Neural cell (in vitro differentiated cells): ENCODE data around the gene CDHR2. TPM values are rescaled to one million over a fixed set of nuclear protein-coding genes. Genes with fewer than 3 reads are reported as not detected.

Experiments
- H2AFZ ChIP-seq: fragments of 200-600, 300-800 bp; sonication (generic), shearing (Covaris generic); 2 replicates; pipeline ENCODE4 v1.6.0; 2014; ENCODE audit warnings: low read depth, mild to moderate bottlenecking, antibody characterized with exemption, low read length, moderate library complexity
- H3F3A ChIP-seq: fragments of 200-600 bp; shearing (Covaris generic); 2 replicates; pipeline ENCODE4 v1.6.1; 2016; ENCODE audit warnings: mild to moderate bottlenecking, moderate library complexity, mixed read lengths, antibody characterized with exemption, low read length; ENCODE audit not compliant: insufficient read depth, poor library complexity, severe bottlenecking
- H3K27ac ChIP-seq: fragments of 200-600, 300-800 bp; sonication (generic), shearing (Covaris generic); 2 replicates; pipeline ENCODE4 v1.5.1; 2014; ENCODE audit warnings: mild to moderate bottlenecking, low read length, moderate library complexity
- H3K27me3 ChIP-seq: fragments of 300-800, 200-600 bp; sonication (generic), shearing (Covaris generic); 2 replicates; pipeline ENCODE4 v1.6.0; 2014; ENCODE audit warnings: mild to moderate bottlenecking, low read depth, low read length, moderate library complexity; ENCODE audit not compliant: insufficient read depth
- H3K36me3 ChIP-seq: fragments of 300-800, 200-600 bp; sonication (generic), shearing (Covaris generic); 2 replicates; pipeline ENCODE4 v1.5.1; 2014; ENCODE audit warnings: mild to moderate bottlenecking, antibody characterized with exemption, low read length, moderate library complexity; ENCODE audit not compliant: insufficient read depth
- H3K4me2 ChIP-seq: fragments of 300-800, 200-600 bp; sonication (generic), shearing (Covaris generic); 2 replicates; pipeline ENCODE4 v1.6.0; 2014; ENCODE audit warnings: mild to moderate bottlenecking, low read length
- H3K4me3 ChIP-seq: fragments of 300-800, 200-600 bp; sonication (generic), shearing (Covaris generic); 2 replicates; pipeline ENCODE4 v1.5.1; 2014; ENCODE audit warnings: mild to moderate bottlenecking, low read length, moderate library complexity
- H3K79me2 ChIP-seq: fragments of 200-600 bp; shearing (Covaris generic); replicated peaks from 2 replicates; pipeline ENCODE4 v1.6.0; 2014; ENCODE audit warnings: mild to moderate bottlenecking, low read length, moderate library complexity; ENCODE audit not compliant: insufficient read depth
- H3K9ac ChIP-seq: fragments of 300-800, 200-600 bp; sonication (generic), shearing (Covaris generic); 2 replicates; pipeline ENCODE4 v1.6.1; 2016; ENCODE audit warnings: mild to moderate bottlenecking, low read length, mixed read lengths
- H3K9me2 ChIP-seq: fragments of 200-600 bp; shearing (Covaris generic); 2 replicates; pipeline ENCODE4 v1.6.1; 2016; ENCODE audit warnings: mild to moderate bottlenecking, low read length, mixed read lengths; ENCODE audit not compliant: insufficient read depth
- H3K9me3 ChIP-seq: fragments of 200-600, 300-800 bp; sonication (generic), shearing (Covaris generic); 2 replicates; pipeline ENCODE4 v1.6.1; 2016; ENCODE audit warnings: mild to moderate bottlenecking, mixed run types, low read length, moderate library complexity, mixed read lengths
- H4K20me1 ChIP-seq: fragments of 200-600 bp; shearing (Covaris generic); 2 replicates; pipeline ENCODE4 v1.6.1; 2016; ENCODE audit warnings: mild to moderate bottlenecking, mixed run types; ENCODE audit not compliant: insufficient read depth
- EP300 ChIP-seq: fragments of 450-650 bp; conservative IDR thresholded peaks from 2 replicates; pipeline ENCODE4 v1.6.1; 2014; ENCODE audit warnings: antibody characterized with exemption, mild to moderate bottlenecking, moderate library complexity; ENCODE audit not compliant: poor library complexity, severe bottlenecking
- EZH2 ChIP-seq: fragments of 200-600, 300-800 bp; shearing (Covaris generic), sonication (generic); IDR thresholded peaks from 2 replicates; pipeline ENCODE4 v1.6.1; 2014; ENCODE audit warnings: antibody characterized with exemption, low read length, borderline replicate concordance, mild to moderate bottlenecking; ENCODE audit not compliant: insufficient read depth, poor library complexity, severe bottlenecking
- MXI1 ChIP-seq: fragments of 450-650 bp; conservative IDR thresholded peaks from 2 replicates; pipeline ENCODE4 v1.6.1; 2014; ENCODE audit warnings: antibody characterized with exemption, mild to moderate bottlenecking; ENCODE audit not compliant: poor library complexity, severe bottlenecking
- POLR2AphosphoS5 ChIP-seq: IDR thresholded peaks from 2 replicates; pipeline ENCODE4 v1.6.1; 2012
- RAD21 ChIP-seq: fragments of 450-650 bp; conservative IDR thresholded peaks from 2 replicates; pipeline ENCODE4 v1.6.1; 2014; ENCODE audit warnings: antibody characterized with exemption, mild to moderate bottlenecking, moderate library complexity
- SMC3 ChIP-seq: fragments of 450-650 bp; conservative IDR thresholded peaks from 2 replicates; pipeline ENCODE4 v1.6.1; 2014; ENCODE audit warnings: antibody characterized with exemption, mild to moderate bottlenecking, moderate library complexity; ENCODE audit not compliant: poor library complexity
- TAF1 ChIP-seq: IDR thresholded peaks from 2 replicates; pipeline ENCODE4 v1.6.1; 2012; ENCODE audit warnings: low read depth
- polyA plus RNA-seq: library from polyadenylated mRNA; depleted of rRNA; stranded (reverse); fragments of >200 nt; gene quantifications from 2 replicates; pipeline ENCODE4 v1.2.3, GENCODE V29; 2014
- TF ChIP-seq, protein P1 (sequence below): IDR thresholded peaks from 2 replicates; pipeline ENCODE4 v1.6.1; 2012; ENCODE audit warnings: borderline replicate concordance
- TF ChIP-seq, protein P2 (sequence below): fragments of 450-650 bp; IDR thresholded peaks from 2 replicates; pipeline ENCODE4 v1.5.1; 2014; ENCODE audit warnings: antibody characterized with exemption, mild to moderate bottlenecking, moderate library complexity; ENCODE audit not compliant: poor library complexity, severe bottlenecking

Gene CDHR2
- polyA plus RNA-seq, 1 donor from 2014 or later = 1.0 TPM

DNA sequence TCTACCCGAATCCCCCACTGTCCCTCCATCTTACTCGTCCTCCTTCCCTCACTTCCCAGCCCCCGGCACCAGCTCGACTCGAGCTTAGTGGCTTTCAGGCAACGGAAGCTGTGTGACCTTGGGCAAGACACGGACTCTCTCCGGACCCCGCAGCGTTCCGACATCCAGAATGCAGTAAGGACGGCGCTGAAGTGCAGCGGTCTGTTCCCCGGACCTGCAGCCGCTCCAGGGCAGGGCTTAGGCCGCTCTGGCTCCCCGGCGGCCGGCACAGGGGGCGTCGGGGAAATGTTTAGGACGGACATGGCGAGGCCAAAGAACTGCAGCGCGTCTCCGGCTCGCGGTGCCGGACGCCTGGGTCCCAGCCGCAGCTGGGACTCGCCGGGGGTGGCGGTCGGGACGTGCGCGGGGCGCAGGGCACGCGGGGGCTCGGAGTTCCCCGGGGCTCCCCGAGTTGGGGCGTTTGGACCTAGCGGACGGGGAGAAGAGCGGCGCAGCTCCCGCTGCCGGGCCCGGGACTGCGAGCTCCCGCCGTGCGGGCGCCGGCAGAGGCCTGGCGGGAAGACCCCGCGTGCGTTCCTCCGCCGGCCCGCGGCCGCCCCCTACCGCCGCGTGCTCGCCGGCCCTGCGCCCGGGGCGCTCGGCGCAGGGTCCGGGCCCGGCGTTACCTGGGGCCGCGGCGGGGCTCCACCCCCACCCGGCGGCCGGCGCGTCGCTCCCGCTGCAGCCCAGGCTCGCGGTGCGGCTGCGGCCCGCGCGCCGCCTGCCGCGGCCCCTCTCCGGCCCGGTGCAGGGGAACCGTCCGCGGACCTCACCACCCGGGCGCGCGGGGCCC, 6.3 kb upstream of the CDHR2 start:
- Histone ChIP-seq H3F3A (no peaks in the 10 kb centered on the region), H3K27me3 (no peaks in the 10 kb centered on the region), H3K36me3 (no peaks in the 10 kb centered on the region), H3K9me2 (no peaks in the 10 kb centered on the region), H3K4me3 (peak overlapping the region; percentile 91), H3K9ac (peak overlapping the region; percentile 79), H3K9me3 (no peaks in the 10 kb centered on the region), H3K79me2 (no peaks in the 10 kb centered on the region), H3K4me2 (peak overlapping the region; percentile 39), H2AFZ (no peak overlapping the region), H3K27ac (no peak overlapping the region), H4K20me1 (no peaks in the 10 kb centered on the region)
- TF ChIP-seq EZH2 (no peak), EP300 (no peak), TAF1 (peak; percentile 16), SMC3 (no peak), MXI1 (no peak), POLR2AphosphoS5 (no peak), RAD21 (no peak)
- TF ChIP-seq, protein P1, sequence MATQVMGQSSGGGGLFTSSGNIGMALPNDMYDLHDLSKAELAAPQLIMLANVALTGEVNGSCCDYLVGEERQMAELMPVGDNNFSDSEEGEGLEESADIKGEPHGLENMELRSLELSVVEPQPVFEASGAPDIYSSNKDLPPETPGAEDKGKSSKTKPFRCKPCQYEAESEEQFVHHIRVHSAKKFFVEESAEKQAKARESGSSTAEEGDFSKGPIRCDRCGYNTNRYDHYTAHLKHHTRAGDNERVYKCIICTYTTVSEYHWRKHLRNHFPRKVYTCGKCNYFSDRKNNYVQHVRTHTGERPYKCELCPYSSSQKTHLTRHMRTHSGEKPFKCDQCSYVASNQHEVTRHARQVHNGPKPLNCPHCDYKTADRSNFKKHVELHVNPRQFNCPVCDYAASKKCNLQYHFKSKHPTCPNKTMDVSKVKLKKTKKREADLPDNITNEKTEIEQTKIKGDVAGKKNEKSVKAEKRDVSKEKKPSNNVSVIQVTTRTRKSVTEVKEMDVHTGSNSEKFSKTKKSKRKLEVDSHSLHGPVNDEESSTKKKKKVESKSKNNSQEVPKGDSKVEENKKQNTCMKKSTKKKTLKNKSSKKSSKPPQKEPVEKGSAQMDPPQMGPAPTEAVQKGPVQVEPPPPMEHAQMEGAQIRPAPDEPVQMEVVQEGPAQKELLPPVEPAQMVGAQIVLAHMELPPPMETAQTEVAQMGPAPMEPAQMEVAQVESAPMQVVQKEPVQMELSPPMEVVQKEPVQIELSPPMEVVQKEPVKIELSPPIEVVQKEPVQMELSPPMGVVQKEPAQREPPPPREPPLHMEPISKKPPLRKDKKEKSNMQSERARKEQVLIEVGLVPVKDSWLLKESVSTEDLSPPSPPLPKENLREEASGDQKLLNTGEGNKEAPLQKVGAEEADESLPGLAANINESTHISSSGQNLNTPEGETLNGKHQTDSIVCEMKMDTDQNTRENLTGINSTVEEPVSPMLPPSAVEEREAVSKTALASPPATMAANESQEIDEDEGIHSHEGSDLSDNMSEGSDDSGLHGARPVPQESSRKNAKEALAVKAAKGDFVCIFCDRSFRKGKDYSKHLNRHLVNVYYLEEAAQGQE = no peak
- TF ChIP-seq, protein P2, sequence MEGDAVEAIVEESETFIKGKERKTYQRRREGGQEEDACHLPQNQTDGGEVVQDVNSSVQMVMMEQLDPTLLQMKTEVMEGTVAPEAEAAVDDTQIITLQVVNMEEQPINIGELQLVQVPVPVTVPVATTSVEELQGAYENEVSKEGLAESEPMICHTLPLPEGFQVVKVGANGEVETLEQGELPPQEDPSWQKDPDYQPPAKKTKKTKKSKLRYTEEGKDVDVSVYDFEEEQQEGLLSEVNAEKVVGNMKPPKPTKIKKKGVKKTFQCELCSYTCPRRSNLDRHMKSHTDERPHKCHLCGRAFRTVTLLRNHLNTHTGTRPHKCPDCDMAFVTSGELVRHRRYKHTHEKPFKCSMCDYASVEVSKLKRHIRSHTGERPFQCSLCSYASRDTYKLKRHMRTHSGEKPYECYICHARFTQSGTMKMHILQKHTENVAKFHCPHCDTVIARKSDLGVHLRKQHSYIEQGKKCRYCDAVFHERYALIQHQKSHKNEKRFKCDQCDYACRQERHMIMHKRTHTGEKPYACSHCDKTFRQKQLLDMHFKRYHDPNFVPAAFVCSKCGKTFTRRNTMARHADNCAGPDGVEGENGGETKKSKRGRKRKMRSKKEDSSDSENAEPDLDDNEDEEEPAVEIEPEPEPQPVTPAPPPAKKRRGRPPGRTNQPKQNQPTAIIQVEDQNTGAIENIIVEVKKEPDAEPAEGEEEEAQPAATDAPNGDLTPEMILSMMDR = peak; percentile 45

DNA sequence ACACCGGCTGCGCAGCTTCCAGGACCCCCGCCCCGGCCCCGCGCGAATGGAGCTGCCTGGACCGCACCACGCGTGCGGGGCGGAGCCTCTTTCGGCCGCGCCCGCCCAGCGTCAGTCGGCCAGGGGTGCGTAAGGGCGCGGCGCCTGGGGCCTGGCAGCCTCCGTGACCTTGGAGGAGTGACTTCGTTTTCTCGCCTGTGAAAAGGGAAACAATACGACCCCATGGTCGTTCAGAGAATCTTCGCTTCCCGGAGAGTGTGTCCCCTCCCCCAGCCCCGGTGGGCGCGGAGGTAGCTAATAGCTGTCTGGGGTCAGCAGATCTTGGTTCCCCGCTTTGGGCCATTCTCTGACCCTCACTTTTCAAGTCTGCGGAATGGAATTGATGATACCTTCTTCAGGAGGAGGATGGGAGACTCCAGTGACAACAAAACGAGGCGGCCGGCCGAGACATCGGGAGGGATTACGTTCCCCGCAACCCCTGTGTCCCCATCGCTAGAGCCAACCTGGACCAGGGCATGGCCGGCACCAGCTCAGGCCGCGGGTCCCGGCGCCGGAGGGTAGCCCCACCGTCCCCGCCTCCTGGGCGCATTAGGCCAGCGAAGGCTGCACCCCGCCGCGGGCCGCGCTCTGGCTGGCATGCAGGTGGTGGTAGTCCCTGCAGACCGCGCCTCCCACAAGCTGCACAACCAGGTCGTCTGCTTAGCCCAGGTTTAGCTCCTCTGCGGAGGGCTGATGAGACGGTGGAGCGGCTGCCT, 5.5 kb upstream of the CDHR2 start:
- Histone ChIP-seq H3K9ac (peak overlapping the region; percentile 79), H3K27me3 (no peaks in the 10 kb centered on the region), H3F3A (no peaks in the 10 kb centered on the region)

More for the DNA sequence above, 5.5 kb upstream of the CDHR2 start:
- Histone ChIP-seq H3K79me2 (no peaks in the 10 kb centered on the region), H4K20me1 (no peaks in the 10 kb centered on the region), H2AFZ (peak overlapping the region; percentile 69), H3K9me3 (no peaks in the 10 kb centered on the region), H3K9me2 (no peaks in the 10 kb centered on the region), H3K4me3 (peak overlapping the region; percentile 91), H3K36me3 (no peaks in the 10 kb centered on the region), H3K27ac (peak overlapping the region; percentile 64), H3K4me2 (peak overlapping the region; percentile 92)
- TF ChIP-seq RAD21 (no peak), SMC3 (peak; percentile 29), POLR2AphosphoS5 (peak; percentile 74)
- TF ChIP-seq, protein P1 = peak; percentile 41
